B cell (primary cell): ENCODE data around the gene HCN2. TPM values are rescaled to one million over a fixed set of nuclear protein-coding genes. Genes with fewer than 3 reads are reported as not detected.

Source experiments
- ATAC-seq: fragments of 200-7000 bp; cut with Tn5 transposase; one replicate; pipeline ENCODE4 v1.10.0; 2021; ENCODE audit warnings: low read depth, mild to moderate bottlenecking, moderate number of reproducible peaks, moderate library complexity
- CTCF ChIA-PET: fragments of 350-600 bp; sonication (Branson Sonifier 250); formaldehyde crosslinking; loops from one replicate; lab custom pipeline; 2021; ENCODE audit warnings: antibody characterized with exemption, inconsistent platforms; lab: Charles Lee
- POLR2A ChIA-PET: fragments of 350-600 bp; sonication (Branson Sonifier 250); formaldehyde crosslinking; loops from one replicate; lab custom pipeline; 2021; ENCODE audit warnings: antibody characterized with exemption; lab: Charles Lee
- DNase-seq: peaks from one replicate; pipeline ENCODE4 v3.0.0; 2013
- H2AFZ ChIP-seq: 2 replicates; pipeline ENCODE4 v1.6.1; 2012; ENCODE audit warnings: mild to moderate bottlenecking, low read depth, low read length; ENCODE audit not compliant: insufficient read depth, poor library complexity, severe bottlenecking
- H3K27ac ChIP-seq, 2 donors: 1 replicate in 1 of 2; 2 replicates in 1 of 2; pipeline ENCODE4 v1.5.1; 2012 to 2013; ENCODE audit warnings: low read length in 2 of 2, mild to moderate bottlenecking in 2 of 2, moderate library complexity in 1 of 2
- H3K27me3 ChIP-seq, 4 experiments: fragments of 200-600 bp in 1 of 4; sonication (generic) in 1 of 4; replicated peaks in 1 of 4; 1 replicate in 2 of 4; 2 replicates in 2 of 4; pipeline versions ENCODE4 v1.6.1 to v1.7.0; 2013 to 2016; ENCODE audit warnings: low read length in 3 of 4, mild to moderate bottlenecking in 2 of 4, mixed read lengths in 1 of 4, moderate library complexity in 1 of 4; ENCODE audit not compliant: insufficient read depth in 4 of 4, control insufficient read depth in 3 of 4; ENCODE audit errors: control extremely low read depth in 1 of 4
- H3K36me3 ChIP-seq, 2 experiments: replicated peaks in 1 of 2; 1 replicate in 1 of 2; 2 replicates in 1 of 2; pipeline versions ENCODE4 v1.6.1 to v1.7.1; 2013; ENCODE audit warnings: low read length in 1 of 2; ENCODE audit not compliant: insufficient read depth in 2 of 2, control insufficient read depth in 1 of 2; ENCODE audit errors: control extremely low read depth in 1 of 2, extremely low read depth in 1 of 2
- H3K4me1 ChIP-seq, 2 donors: fragments of 200-600 bp in 1 of 2; sonication (generic) in 1 of 2; 1 replicate in 1 of 2; 2 replicates in 1 of 2; pipeline versions ENCODE4 v1.5.1 to v1.6.1; 2013 to 2017; ENCODE audit warnings: low read length in 2 of 2; ENCODE audit not compliant: control insufficient read depth in 2 of 2, insufficient read depth in 2 of 2
- H3K4me2 ChIP-seq: replicated peaks from 2 replicates; pipeline ENCODE3; 2012; ENCODE audit warnings: mild to moderate bottlenecking, low read depth, low read length; ENCODE audit not compliant: poor library complexity, severe bottlenecking
- H3K4me3 ChIP-seq, 5 experiments: fragments of 200-600 bp in 1 of 5; sonication (generic) in 1 of 5; 1 replicate in 3 of 5; 2 replicates in 2 of 5; pipeline versions ENCODE4 v1.5.1 to v1.7.0; 2011 to 2016; ENCODE audit warnings: low read length in 4 of 5, mild to moderate bottlenecking in 4 of 5, low read depth in 2 of 5, control low read depth in 1 of 5, moderate library complexity in 1 of 5; ENCODE audit not compliant: insufficient read depth in 1 of 5; ENCODE audit errors: control extremely low read depth in 1 of 5, extremely low read depth in 1 of 5
- H3K79me2 ChIP-seq: fragments of 200-600 bp; sonication (generic); one replicate; pipeline ENCODE4 v1.6.0; 2016; ENCODE audit warnings: low read length; ENCODE audit not compliant: control insufficient read depth, insufficient read depth
- H3K9ac ChIP-seq: fragments of 200-600 bp; sonication (generic); 2 replicates; pipeline ENCODE4 v1.6.1; 2017; ENCODE audit warnings: mild to moderate bottlenecking, low read length, moderate library complexity
- H3K9me3 ChIP-seq, 3 donors: one replicate each; pipeline versions ENCODE4 v1.6.1 to v1.7.1; 2013; ENCODE audit warnings: low read length in 2 of 3; ENCODE audit not compliant: control insufficient read depth in 2 of 3, insufficient read depth in 1 of 3; ENCODE audit errors: control extremely low read depth in 1 of 3
- H4K20me1 ChIP-seq: 2 replicates; pipeline ENCODE4 v1.6.0; 2012; ENCODE audit warnings: mild to moderate bottlenecking, low read length; ENCODE audit not compliant: insufficient read depth, control insufficient read depth, poor library complexity, severe bottlenecking
- H3K27ac Mint-ChIP-seq: one replicate; pipeline ENCODE4 v1.8.0; 2021; ENCODE audit warnings: mixed read lengths
- H3K27me3 Mint-ChIP-seq: one replicate; pipeline ENCODE4 v1.8.0; 2021; ENCODE audit warnings: mixed read lengths
- H3K4me1 Mint-ChIP-seq: one replicate; pipeline ENCODE4 v1.8.0; 2021; ENCODE audit warnings: mixed read lengths
- H3K4me3 Mint-ChIP-seq: one replicate; pipeline ENCODE4 v1.8.0; 2021; ENCODE audit warnings: mixed read lengths
- H3K9me3 Mint-ChIP-seq: one replicate; pipeline ENCODE4 v1.8.0; 2022; ENCODE audit warnings: mixed read lengths; ENCODE audit not compliant: insufficient read depth
- EZH2 ChIP-seq: IDR thresholded peaks from 2 replicates; pipeline ENCODE4 v1.6.1; 2012; ENCODE audit warnings: borderline replicate concordance, low read depth, mild to moderate bottlenecking, moderate library complexity, low read length; ENCODE audit not compliant: insufficient read depth, poor library complexity, severe bottlenecking
- WGBS: methylation state at CpG from one replicate; pipeline ENCODE4 v1.1.5; 2013; ENCODE audit warnings: missing lambda C conversion rate; ENCODE audit not compliant: insufficient coverage; 5-methylcytosine and 5-hydroxymethylcytosine counted together
- intact Hi-C: fragments of 100-400 bp; cut with micrococcal nuclease; formaldehyde crosslinking; loops from one replicate; pipeline ENCODE4 v1.10.0; 2022
- polyA plus RNA-seq: library from polyadenylated mRNA; depleted of rRNA; stranded (reverse); fragments of >200 nt; gene quantifications from 2 replicates; pipeline ENCODE4 v1.2.3, GENCODE V29; 2012
- total RNA-seq, 2 donors: library from RNA; stranded (reverse); fragments of 120-200 nt in 1 of 2; gene quantifications; 1 replicate in 1 of 2; 2 replicates in 1 of 2; pipeline versions ENCODE4 v1.2.3 to v1.2.4, GENCODE V29; 2013 to 2022
- TF ChIP-seq, protein P1 (sequence below): fragments of 200-600 bp; IDR thresholded peaks from one replicate; pipeline ENCODE4 v1.8.0; 2022; ENCODE audit warnings: antibody characterized with exemption, mild to moderate bottlenecking

The HCN2 gene
- total and polyA plus RNA-seq, 2 donors (not counting 1 experiment from before 2014, with no cell fraction given): 0.27 to 0.57 TPM

DNA sequence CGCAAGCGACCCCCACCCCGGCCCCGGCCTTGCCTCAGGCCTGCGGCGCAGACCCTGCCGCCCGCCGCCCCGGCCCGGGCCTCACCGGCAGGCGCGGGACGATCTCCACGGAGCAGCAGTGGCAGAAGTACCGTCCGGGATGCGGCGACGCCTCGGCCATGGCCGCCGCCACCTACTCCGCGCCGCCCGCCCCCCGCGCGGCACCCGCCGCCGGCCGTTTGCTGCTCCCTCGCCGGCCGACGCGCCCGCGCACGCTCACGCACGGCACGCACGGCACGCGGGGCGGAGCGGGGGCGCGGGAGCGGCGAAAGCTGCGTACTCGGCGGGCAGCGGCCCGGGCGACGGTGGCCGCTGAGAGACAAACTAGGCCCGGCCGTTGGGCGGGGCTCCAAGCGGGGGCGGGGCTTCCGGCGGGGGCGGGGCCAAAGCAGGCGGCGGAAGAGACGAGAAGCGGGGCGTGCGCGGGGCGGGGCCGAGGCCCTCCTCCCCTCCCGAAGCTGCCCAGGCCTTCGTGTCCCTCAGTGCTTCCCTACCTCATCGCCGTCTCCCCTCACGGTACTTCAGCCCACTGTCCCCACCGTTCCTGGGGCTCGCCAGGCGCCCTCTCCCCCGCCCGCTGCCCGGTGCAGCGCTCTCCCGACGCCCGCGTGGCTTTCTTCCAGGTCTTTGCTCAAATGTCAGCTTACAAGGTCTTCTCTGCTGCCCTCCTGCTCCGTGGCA lies 73.4 kb downstream of the HCN2 start, which contains the start of gene RNF126:
RNF126 (minus strand) TSS at position 253 of the 720 bp plus-strand sequence; CDS start at position 160, 93 bp downstream.
- intact Hi-C loops: loop anchor here (1.0 to 10.0 kb wide), 6 partner anchors 17 to 262 kb away; partner anchors contain the start of genes ARID3A, BSG, CDC34 and FGF22
- Histone ChIP-seq H3K4me3 (peak within 1 kb of the TSS; percentile 65 to 94 (median 82)), H4K20me1 (peaks cover 46% of the 10 kb centered on the region), H2AFZ (peak within 1 kb of the TSS; percentile 90), H3K4me1 (peaks cover 31 to 60% of the 10 kb centered on the region in 2 donors), H3K9me3 (peaks cover 0 to 4% (median 0%) of the 10 kb centered on the region in 3 donors), H3K36me3 (peaks cover 0 to 13% of the 10 kb centered on the region in 2 experiments), H3K79me2 (peaks cover 55% of the 10 kb centered on the region), H3K9ac (peak within 1 kb of the TSS; percentile 79), H3K27me3 (no peaks in the 10 kb centered on the region), H3K4me2 (peak within 1 kb of the TSS; percentile 96), H3K27ac (peak within 1 kb of the TSS; percentile 87 to 97)
- ChIA-PET CTCF (interaction anchor here (0.7 to 1.9 kb wide), 4 partner anchors 18 to 96 kb away, joined by 3 to 17 read pairs (median 6); no protein-coding TSS in a partner anchor), POLR2A (interaction anchor here (0.6 to 1.4 kb wide), 6 partner anchors 15 to 164 kb away, joined by 3 to 20 read pairs (median 4); partner anchors contain the start of gene AZU1)
- H3K4me3 Mint-ChIP-seq: peak within 1 kb of the TSS; percentile 96
- DNase-seq (peak; percentile 94), ATAC-seq (peak; percentile 71)
- WGBS: under 1% methylated on average over 97 of the region's 97 CpGs
- no peaks in the 10 kb centered on the region for H3K27me3 Mint-ChIP-seq
- peak within 1 kb of the TSS; percentile 98 for H3K27ac Mint-ChIP-seq
- TF ChIP-seq, protein P1, sequence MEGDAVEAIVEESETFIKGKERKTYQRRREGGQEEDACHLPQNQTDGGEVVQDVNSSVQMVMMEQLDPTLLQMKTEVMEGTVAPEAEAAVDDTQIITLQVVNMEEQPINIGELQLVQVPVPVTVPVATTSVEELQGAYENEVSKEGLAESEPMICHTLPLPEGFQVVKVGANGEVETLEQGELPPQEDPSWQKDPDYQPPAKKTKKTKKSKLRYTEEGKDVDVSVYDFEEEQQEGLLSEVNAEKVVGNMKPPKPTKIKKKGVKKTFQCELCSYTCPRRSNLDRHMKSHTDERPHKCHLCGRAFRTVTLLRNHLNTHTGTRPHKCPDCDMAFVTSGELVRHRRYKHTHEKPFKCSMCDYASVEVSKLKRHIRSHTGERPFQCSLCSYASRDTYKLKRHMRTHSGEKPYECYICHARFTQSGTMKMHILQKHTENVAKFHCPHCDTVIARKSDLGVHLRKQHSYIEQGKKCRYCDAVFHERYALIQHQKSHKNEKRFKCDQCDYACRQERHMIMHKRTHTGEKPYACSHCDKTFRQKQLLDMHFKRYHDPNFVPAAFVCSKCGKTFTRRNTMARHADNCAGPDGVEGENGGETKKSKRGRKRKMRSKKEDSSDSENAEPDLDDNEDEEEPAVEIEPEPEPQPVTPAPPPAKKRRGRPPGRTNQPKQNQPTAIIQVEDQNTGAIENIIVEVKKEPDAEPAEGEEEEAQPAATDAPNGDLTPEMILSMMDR: no peak
- TF ChIP-seq EZH2: no peak
- H3K4me1 Mint-ChIP-seq: peaks cover 45% of the 10 kb centered on the region
- H3K9me3 Mint-ChIP-seq: no peaks in the 10 kb centered on the region
